ENCODE measurements around the gene CRABP1.

DNA sequence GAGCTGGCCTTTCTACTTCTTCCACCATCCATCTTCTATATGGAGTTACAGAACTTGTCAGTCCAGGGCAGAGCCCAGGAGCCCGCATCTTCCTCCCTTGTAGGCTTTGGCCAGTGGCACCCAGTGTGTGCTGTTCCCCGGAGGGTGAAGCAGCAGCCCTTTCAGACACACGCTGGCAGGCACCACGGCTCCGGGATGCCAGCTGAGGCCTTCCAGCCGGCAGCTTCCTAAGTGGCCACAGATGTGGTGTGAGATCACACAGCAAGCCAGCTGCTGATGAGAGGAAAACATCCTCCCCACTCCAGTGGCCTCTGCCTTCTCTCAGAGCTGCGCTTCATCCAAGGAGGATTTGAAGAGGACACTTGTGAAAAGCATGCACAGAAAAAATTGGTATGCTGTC lies 24.1 kb downstream of the CRABP1 start:
- no peak for TF ChIP-seq EZH2 (IDR thresholded peaks at IDR 0.05; ENCODE audit: insufficient read depth, poor library complexity, severe bottlenecking)
- no peak for TF ChIP-seq EZH2phosphoT487 (IDR thresholded peaks at IDR 0.05; ENCODE audit: insufficient read depth, low read depth)

All from GM23248 (cell line).